NCI-H1048 (cell line): Measurements from ENCODE around the gene PPIF.

Source experiments
- DNase-seq: peaks from one replicate; lab custom pipeline; 2025; lab: John Stamatoyannopoulos, UW

The PPIF gene

GRCh38 chr10:79313911-79314439 lies 33.3 kb upstream of the PPIF start:
- DNase-seq: no peak

DNA sequence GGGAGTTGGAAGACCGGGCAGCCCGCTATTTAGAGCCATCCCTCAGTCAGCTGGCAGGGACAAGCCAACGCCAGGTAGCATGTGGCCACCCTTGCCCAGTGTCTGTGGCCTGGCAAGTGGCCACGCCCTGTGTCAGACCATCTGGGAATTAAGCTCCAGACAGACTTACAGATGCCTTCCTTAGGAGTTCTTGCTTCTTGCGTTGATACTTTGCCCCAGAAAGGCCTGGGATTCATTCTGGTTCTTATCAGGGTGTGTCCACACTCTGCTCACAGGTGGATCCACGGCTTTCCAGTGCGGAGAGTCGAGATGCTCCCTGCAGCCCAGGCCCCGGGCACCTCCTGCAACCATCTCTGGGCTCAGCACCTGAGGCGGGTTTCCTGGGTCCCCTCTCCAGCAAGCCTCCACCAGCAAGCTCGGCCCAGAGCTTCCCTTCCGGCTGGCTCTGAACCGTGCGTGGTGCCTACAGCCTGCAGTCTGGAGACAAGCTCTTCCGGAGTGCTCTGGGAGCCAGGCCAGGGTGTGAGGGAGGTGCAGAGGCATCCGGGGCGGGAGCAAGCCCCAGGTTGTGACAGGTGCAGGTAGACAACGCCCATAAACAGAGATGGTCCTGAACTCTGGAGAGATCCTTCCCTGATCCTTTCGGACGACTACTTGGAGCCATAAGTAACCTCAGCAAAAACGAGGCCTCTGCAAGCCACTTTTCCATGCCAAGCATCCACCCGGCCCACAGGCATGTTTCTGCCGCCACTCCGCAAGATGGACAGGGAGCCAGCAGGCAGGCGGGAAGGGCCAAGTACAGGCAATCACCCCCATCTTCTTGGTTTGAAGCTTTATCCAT lies 32.3 kb upstream of the PPIF start:
- DNase-seq: no peak

GRCh38 chr10:79315602-79315920 lies 31.7 kb upstream of the PPIF start:
- DNase-seq: no peak

GRCh38 chr10:79316671-79317431 lies 30.4 kb upstream of the PPIF start:
- no peak for DNase-seq

- DNase-seq: no peak
Observed at GRCh38 chr10:79318369-79318768, 28.9 kb upstream of the PPIF start.

- DNase-seq: no peak
Observed at GRCh38 chr10:79319115-79319771, 28.0 kb upstream of the PPIF start.

DNA sequence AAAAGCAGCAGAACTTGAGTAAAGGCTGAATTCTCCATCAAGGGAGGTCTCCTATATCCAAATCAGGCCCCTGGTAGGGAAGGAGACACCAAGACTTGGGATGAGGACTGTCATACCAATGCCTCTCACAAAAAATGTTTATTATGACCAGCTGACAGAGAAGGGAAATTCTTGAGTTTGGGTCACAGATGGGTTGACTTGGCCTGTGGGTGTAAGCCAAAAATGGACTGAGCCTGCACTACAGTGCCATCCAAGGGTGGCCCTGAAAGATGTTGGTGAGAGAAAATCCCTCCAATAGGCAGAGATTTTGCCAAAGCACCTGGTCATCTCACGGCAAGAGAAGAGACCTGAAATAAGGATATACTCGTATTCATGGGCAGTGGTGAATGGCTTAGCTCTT lies 27.0 kb upstream of the PPIF start:
- DNase-seq: no peak

DNA sequence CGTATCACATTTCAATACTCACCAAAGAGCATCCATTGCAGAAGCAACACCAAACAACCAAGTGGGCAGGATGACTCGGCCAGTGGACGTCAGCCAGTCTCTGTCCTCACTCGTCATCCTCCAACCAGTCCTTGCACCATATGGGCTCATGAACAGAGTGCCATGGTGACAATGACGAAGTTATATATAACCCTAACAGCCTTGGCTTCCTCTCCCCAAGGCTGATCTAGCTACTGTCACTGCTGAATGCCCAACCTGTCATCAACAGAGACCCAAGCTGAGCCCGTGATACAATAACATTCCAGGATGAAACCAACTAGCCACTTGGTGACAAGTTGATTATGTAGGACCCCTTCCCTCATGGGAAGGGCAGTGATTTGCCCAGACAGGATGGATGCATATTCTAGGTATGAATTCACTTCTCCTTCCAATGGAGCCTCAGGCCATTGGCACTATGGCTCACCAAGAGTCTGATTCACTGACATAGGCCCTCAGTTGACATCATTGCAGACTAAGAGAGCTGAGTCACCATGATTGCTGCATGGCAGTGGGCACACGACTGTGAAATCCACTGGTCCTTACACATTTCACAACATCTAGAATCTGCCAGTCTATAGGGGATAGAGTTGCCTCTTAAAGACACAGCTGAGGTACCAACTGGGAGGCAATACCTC lies 26.3 kb upstream of the PPIF start:
- no peak for DNase-seq

- DNase-seq: no peak
Observed at GRCh38 chr10:79321494-79321882, 25.8 kb upstream of the PPIF start.

DNA sequence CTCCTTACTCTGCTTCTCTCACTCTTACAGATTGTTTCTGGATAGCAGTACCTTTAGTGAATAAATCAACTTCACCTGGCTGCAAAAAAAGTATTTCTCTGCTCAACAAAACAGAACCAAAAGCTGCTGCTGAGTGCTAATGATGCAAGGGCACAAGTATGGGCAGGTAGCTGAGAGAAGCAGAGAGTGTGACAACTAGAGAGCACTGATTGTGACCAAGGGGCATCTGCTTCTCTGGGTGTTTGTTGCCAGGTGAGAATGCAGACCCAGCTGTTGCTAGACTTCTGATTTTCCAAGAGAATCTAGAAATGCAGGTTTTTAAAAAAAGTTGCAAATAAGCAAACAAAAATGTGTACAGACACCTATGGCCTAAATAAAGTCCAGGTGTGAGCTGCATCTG lies 25.3 kb upstream of the PPIF start:
- no peak for DNase-seq

DNA sequence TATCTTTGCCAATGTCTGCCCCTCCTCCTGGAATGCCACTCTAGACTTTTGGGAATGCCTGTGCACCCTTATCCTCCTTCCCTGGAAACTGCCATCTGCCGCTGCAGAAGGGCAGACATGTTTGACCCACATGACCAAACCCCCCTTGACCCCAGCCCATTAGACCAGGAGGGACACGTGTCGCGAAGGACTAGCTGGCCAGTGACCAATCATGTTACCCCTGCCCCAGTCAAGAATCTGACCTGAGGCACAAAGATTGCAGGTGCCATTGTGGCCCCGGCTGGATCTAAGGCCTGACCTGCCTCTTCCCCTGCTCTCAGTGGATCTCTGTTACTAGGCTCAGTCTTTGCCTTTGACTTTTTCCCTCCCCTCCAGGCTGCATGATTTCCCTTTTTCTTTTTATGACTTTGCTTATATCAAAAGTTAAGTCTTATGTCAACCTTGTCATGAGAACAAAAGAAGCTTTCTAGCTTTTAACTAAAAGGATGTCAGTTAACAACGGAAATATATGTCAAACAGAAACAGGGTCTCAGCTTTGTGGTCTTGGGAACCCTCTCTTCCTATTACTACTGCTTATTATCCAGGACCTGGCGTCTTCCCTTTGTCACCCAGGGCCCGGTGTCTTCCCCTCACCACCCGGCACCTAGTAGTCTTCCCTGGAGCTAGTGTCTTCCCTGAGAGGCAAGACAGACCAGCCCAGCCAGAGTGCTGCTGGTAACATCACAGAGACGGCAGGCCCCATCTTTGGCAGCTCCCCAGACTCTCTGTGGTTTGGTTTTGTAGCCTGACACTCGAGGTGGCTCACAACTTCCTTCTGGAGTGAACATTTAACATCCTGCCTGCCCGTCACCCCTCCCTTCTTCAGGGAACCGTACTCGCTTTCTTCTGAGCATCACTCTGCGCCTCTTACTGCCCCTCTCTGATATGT lies 24.4 kb upstream of the PPIF start:
- DNase-seq: no peak

- no peak for DNase-seq
Observed at GRCh38 chr10:79323602-79324001, 23.7 kb upstream of the PPIF start.

DNA sequence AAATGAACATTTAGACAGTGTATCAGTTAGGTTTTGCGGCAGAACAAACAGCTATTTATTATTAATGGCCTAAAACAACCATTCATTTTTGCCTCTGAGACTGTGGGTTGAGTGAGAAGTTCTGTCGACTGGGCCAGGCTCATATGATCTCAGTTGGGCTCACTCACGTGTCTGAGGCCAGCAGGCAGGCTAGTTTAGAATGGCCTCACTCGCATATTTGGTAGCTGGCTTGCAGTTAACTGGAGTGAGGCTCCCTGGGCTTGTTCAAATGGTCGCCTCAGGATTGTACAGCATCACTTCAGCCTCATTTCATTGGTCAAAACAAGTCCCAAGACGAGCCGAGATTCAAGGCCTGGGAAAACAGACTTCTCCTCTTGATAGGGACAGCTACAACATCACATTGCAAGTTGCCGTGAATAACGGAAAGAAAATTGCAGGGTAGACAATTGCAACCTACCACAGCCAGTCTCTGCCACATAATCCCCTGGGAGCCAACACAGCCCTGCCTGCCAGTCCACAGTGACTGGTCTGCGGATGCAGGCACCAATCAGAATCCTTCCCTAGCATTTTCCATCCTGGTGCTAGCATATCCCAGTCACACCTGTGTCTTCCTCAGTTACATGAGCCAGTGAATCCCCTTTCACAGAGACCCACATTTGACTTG lies 23.1 kb upstream of the PPIF start:
- DNase-seq: no peak

DNA sequence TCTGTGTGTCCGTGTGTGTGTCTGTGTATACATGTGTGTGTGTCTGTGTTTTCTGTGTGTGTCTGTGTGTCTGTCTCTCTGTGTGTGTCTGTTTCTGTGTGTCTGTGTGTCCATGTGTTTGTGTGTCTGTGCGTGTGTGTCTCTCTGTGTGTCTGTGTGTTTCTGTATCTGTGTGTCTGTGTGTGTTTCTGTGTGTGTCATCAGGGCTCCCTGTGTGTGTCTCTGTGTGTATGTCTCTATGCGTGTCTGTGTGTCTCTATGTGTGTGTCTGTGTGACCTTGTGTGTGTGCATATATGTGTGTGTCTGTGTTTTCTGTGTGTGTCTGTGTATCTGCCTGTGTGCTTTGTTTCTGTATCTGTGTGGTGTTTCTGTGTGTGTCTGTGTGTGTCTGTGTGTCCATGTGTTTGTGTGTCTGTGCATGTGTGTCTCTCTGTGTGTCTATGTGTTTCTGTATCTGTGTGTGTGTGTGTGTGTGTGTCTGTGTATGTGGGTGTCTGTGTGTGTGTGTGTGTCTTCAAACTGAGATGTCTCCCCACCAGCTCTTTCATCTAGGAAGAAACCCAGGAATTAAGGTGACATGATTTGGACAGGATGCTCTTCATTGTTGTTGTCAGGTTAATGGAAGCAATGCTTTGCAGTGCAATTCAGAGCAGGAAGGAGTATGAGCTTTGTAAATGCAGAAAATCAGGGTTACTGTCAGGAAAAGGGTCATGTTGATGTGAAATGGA lies 20.7 kb upstream of the PPIF start:
- no peak for DNase-seq

DNA sequence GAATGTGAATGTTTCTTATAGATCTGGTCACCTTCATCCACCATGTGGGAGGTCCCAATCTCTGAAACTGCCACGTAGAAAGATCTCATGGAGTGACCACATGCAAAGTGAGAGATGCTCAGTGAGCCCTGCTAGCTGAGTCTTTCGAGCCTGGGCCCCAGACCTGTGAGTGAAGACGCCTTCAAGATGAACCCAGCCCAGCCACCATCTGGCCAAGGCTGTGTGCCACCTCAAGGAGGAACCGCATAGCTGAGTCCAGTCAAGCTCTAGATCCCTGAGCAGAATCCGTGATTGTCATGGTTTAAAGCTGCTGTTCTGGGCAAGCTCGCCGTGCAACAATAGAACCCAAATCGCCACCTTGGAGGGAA lies 20.2 kb upstream of the PPIF start:
- no peak for DNase-seq

- no peak for DNase-seq
Observed at GRCh38 chr10:79328147-79328701, 19.0 kb upstream of the PPIF start.

DNA sequence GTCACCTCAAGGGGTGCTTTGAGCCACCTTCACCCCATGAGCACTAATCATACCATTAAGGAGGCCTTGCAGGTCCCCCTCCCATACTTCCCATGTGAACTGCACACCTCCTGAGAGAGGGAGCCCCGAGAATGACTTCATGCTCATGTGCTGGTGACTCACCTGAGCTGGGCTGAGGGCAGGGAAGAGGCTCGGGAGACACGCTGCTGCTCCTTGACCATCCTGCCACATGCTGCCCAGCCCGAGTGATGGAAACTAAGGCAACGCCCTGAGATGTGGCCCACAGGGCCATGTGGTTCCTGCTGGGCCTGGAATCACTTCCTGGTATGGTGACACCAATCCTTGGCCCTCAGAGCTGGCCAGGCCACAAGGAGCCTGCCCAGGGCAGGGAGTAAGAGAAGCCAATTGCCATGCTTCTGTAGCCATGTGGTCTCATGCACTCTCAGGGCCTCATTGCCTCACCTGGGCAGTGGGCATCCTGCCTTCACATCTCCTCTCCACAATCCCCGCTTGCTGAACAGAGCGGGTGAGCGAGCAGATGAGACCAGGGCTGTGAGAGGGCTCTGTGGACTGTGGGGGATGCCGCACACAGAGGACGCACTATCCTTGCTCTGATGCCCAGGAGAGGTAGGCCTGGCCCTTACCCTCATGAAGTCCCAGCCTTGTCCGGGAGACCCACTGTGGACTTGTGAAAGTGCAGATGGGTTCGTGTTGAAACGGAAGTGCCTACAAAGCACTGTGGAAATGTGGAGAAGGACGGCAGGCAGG lies 18.3 kb upstream of the PPIF start:
- DNase-seq: no peak

- no peak for DNase-seq
Observed at GRCh38 chr10:79329529-79329928, 17.7 kb upstream of the PPIF start.

DNA sequence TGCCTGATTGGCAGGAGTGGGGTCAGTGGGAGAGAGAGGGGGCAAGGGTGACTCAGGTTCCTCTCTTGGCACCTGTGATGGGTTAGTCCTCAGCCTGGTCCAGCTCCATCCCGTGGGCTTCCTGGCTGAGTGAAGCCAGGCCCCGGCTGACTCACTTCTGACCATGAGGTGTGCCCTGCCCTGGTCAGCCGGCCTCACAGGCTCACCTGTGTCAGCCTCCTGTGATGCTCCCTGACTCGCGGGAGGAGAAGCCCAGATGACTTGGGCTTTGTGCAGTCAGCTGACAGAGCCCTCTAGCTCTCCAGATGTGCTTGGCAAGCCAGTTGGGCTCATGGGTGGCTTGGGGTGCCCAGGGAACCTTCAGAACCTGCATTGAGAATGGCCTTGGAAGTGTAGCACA lies 16.0 kb upstream of the PPIF start:
- DNase-seq: no peak
